Brain microvascular endothelial cell (primary cell): ENCODE measurements around the gene NR4A2.

Experiments
- DNase-seq: peaks from one replicate; pipeline ENCODE4 v3.0.0-alpha.2; 2020
- H3K27ac ChIP-seq: fragments of 250-450 bp; sonication (Bioruptor Pico); 2 replicates; pipeline ENCODE4 v1.5.1; 2020; ENCODE audit warnings: mild to moderate bottlenecking, moderate library complexity
- H3K27me3 ChIP-seq: fragments of 250-450 bp; sonication (Bioruptor Pico); replicated peaks from 2 replicates; pipeline ENCODE4 v1.5.1; 2020; ENCODE audit warnings: mild to moderate bottlenecking
- H3K36me3 ChIP-seq: fragments of 250-450 bp; sonication (Bioruptor Pico); replicated peaks from 2 replicates; pipeline ENCODE4 v1.5.1; 2020; ENCODE audit warnings: mild to moderate bottlenecking
- H3K4me3 ChIP-seq: 2 replicates; pipeline ENCODE4 v1.5.1; 2011; ENCODE audit warnings: low read depth, mild to moderate bottlenecking, control low read depth, low read length, moderate library complexity
- CTCF ChIP-seq: IDR thresholded peaks from 2 replicates; pipeline ENCODE4 v1.5.1; 2011; ENCODE audit warnings: low read depth, mild to moderate bottlenecking, moderate library complexity, low read length, control low read depth, inconsistent platforms; ENCODE audit errors: missing control alignments
- in situ Hi-C: cut with HindIII; loops from 2 replicates; pipeline ENCODE4 v1.10.0; 2017; ENCODE audit warnings: low sequenced_read_pairs, low pct_ligation_motif_present

The NR4A2 gene

DNA sequence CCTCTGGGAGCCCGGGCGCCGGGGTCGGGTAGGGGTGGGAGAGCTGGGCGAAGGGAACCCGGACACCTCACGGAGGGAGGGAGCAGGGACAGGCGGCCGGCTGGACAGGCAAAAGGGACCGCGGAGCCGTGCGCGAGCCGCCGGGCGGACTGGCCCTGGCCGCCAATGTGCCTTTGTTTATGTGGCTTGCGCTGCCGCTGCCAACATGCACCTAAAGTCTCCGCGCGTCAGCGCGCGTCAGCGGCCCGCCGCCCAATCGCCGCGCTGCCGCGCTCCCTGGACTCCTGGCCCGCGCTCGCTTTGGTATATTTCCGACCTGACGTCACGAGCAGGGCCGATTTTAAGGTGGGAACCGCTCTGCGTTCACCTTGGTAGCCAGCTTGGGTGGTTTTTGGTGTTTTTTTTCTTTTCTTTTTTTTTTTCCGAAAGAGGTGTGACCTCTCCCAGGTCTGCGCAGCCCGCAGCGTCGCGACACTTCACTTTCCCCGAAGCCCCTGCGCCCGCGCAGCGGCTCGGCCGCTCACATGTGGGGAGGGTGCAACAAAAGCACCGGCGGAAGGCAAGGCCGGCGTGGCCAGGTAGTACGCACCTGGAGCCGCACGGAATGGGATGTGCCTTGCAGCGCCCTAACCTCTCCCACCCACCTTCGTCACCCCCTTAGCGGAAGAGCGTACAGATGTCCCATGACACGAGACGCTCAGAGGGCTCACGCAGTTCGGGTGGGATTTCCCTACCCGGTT is at the start of gene NR4A2:
NR4A2 (minus strand) TSS at position 188 of the 740 bp plus-strand sequence. CDS start 2,535 bp downstream, outside the sequence.
- Histone ChIP-seq H3K4me3 (peak within 1 kb of the TSS; percentile 87), H3K27ac (peak within 1 kb of the TSS; percentile 100), H3K36me3 (no peaks in the 10 kb centered on the region), H3K27me3 (peaks cover 6% of the 10 kb centered on the region)
- in situ Hi-C loops, result loop anchor here (25.0 kb wide), 3 partner anchors 255 to 855 kb away; no protein-coding TSS in a partner anchor
- no peak for TF ChIP-seq CTCF
- peak; percentile 84 for DNase-seq

DNA sequence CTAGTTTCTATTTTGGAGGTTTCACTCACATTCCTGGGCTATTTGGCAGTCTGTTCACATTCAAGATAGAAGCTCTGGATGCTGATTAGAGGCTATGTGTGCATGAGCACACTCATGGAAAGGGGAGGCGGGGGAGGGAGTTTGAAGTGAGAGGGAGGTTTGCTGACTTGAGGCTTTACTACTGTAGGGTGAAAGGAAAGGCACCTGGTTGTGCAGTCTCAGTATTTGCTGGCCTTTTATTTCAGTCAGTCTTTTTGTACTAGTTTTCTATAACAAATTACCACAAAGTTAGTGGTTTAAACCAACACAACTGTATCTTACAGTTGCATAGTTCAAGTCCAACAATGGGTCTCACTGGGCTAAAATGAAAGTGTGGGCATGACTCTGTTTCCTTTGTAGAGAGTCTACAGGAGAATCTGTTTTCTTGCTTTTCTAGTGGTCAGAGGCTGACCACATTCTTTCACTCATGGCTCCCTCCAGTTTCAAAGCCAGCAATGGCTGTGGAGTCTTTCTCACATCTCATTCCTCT is 47.7 kb upstream of the NR4A2 start:
- DNase-seq, result peak; percentile 31
- Histone ChIP-seq H3K27ac (no peak overlapping the region), H3K36me3 (no peaks in the 10 kb centered on the region), H3K27me3 (no peaks in the 10 kb centered on the region), H3K4me3 (no peak overlapping the region)
- in situ Hi-C loops, result no loop called here
- TF ChIP-seq CTCF, result no peak

DNA sequence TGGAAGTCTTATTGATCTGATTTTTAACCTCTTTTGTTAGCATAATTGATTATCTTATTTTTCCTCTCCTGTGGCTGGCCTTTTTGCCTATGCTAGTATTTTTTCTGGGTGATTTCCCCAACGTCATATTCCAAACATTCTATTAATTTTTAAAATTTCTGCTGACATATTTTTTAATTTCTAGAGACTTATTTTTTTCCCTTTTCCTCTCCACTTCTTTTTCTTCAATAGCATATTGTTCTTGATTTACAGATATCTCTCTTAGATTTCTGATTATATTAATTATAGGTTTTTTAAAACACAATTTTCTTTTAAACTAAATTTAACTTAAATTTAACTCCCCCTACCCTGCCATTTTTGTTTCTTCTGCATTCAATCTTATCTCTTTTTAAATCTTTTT is 47.2 kb upstream of the NR4A2 start:
- in situ Hi-C loops, result no loop called here
- H3K36me3 ChIP-seq, result no peaks in the 10 kb centered on the region
- H3K27me3 ChIP-seq, result no peaks in the 10 kb centered on the region
- no peak overlapping the region for H3K4me3 ChIP-seq
- no peak overlapping the region for H3K27ac ChIP-seq
- TF ChIP-seq CTCF, result no peak
- DNase-seq, result no peak

- Histone ChIP-seq H3K36me3 (no peaks in the 10 kb centered on the region), H3K27ac (no peak overlapping the region), H3K27me3 (no peaks in the 10 kb centered on the region), H3K4me3 (no peak overlapping the region)
- TF ChIP-seq CTCF, result no peak
- in situ Hi-C loops, result no loop called here
- no peak for DNase-seq
These were observed 46.5 kb upstream of the NR4A2 start for GRCh38 chr2:156379071-156379470.

DNA sequence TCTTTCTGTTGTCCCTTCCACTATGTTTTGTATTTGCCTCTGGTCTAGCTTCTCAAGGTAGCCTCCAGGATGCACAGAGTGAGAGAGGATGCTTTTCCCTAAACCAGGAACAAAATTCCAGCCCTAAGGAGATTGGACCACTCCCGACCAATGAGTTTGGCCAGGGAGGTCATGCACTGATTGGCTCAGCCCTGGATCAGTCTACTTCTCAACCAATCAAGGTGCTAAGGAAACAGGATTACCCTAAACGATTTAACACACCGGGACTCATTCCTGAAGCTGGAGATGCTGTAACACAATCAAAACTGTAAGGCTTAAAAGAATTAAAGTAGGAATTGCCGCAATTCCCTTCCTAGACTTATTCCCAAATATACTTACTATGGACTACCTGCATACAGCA is 34.2 kb upstream of the NR4A2 start:
- in situ Hi-C loops, result no loop called here

More for the DNA sequence above, 34.2 kb upstream of the NR4A2 start:
- H3K36me3 ChIP-seq, result no peaks in the 10 kb centered on the region
- H3K27ac ChIP-seq, result no peak overlapping the region
- H3K27me3 ChIP-seq, result no peaks in the 10 kb centered on the region
- no peak for TF ChIP-seq CTCF
- no peak overlapping the region for H3K4me3 ChIP-seq
- no peak for DNase-seq
